NCI-H1105 treated with DMSO at 0.1 percent for 48 hours (cell line): Measurements from ENCODE around the gene NR2F1.
"Not testable (repeated sequence)": the region's sequence is repeated elsewhere in the genome, so short reads cannot be mapped to it uniquely, and the experiment has no call there.

ENCODE experiments used
- DNase-seq: peaks from one replicate; lab custom pipeline; 2025; lab: John Stamatoyannopoulos, UW

Gene NR2F1

DNA sequence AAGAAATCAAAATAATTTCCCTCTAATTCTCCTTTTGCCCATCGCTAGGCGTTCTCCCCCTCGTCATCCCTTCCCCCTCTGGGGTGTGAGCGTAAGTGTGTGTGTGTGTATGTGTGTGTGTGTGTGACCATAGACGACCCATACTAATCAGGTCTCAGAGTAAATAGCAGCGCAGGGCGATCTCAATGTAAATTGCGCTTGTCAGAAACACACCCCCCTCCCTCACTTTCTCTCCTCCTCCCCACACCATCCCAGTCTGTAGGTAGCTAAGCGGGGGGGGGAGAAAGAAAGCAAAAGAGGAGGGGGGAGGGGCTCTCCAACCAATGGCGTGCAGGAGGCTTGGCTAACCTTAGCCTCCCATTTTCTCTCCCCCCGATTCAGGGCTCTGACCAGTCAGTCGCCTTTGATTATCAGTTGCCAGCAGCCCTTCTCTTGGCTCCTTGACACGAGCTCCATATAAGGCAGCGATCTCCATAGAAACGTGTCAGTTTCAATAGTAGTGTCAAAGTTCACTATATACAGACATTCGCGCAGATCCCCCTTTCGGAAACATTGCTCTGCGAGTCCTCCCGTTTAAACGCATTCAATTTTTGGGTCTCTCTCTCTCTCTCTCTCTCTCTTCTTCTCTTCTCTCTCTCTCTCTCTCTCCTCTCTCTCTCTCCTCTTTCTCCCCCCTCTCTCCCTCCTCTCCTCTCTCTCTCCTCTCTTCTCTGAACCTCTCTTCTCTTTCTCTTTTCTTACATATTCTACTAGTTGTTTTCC, at the start of gene NR2F1:
TSS of gene NR2F1 (plus strand) at position 546 of the 762 bp plus-strand sequence. CDS start 1,802 bp downstream, outside the sequence.
- peak; percentile 77 for DNase-seq

DNA sequence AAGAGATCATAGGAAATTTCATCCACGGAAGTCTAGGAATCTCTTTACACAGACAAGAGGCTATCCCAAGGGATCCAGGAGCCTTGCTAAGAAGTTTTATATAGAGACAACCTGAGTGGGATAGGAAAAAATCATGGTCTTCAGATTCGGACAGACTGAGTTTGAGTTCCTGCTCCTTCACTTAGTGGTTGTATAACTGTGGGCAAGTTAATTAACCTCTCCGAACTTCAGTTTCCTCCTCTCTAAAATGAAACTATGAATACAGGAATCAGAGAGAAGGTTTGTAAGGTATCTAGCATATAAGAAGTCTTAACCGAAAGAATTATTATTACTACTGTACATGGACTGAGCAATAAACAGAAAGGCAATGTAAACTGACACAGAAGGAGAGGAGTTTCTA, 37.1 kb upstream of the NR2F1 start:
- DNase-seq: no peak

DNA sequence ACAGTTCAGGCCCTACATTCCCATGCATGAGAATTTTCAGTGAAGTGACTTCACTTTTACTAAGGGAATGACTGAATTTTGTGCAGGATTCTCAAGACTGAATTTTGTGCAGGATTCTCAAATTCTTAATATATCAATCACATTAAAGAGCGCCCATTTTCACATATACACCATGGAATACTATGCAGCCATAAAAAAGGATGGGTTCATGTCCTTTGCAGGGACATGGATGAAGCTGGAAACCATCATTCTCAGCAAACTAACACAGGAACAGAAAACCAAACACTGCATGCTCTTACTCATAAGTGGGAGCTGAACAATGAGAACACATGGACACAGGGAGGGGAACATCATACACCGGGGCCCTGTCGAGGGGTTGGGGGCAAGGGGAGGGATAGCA, 33.4 kb upstream of the NR2F1 start:
- DNase-seq: not testable (repeated sequence)

DNA sequence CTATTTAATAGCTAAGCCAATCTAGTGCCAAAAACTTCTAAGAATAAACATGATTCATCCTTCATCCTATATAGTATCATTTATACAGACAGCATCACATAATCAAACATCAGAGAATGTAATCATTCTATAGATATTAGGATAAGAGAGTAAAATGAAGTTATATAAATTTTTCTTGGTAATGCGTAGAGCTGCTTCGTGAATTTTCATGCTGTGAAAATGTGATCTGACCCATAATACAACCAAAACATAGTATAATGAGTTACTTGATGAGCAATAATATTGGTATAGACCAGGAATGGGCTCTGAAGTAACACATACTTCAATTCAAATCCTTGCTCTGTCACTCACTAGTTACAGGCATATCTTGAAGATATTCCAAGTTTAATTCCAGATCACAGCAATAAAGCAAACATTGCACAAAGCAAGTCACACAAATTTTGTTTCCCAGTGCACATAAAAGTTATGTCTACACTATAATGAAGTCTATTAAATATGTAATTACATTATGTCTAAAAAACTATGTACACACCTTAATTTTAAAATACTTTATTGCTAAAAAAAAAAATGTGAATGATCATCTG, 25.9 kb upstream of the NR2F1 start:
- DNase-seq: no peak

DNA sequence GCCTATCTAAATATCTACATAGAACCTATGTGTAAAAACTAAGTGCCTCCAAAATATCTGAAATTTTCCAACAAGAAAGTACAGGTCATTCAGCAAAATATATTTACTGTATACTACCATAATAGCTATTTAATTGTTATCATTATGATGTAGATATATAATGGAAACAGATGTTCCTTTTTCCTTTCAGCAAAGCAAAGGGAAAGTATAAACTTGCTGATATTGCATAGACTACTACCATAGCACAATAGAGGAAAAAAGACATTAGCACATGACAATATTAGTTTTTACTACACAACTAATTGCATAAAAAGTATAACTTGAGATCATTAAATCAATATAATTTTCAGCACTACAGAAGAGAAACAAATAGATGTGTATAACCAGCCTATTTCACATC, 16.9 kb upstream of the NR2F1 start:
- DNase-seq: no peak

DNA sequence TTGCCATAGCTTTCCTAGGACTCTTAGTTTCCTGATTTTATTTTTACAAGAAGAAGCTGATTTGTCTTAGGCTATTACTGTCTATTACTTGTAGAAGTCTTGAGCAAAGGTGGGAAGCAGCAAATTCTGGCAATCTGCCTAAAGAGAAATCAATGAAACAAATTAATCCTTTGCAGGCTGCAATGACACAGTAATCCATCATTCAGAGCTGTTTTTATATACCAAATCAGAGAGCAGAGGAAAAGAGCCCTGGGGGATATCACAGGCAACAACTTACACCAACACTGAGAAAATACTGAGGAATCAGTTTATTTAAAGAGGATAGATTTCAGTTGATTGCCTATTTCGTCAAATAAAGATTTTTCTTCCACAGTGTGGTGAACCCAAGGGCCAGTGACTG, 15.6 kb upstream of the NR2F1 start:
- no peak for DNase-seq

DNA sequence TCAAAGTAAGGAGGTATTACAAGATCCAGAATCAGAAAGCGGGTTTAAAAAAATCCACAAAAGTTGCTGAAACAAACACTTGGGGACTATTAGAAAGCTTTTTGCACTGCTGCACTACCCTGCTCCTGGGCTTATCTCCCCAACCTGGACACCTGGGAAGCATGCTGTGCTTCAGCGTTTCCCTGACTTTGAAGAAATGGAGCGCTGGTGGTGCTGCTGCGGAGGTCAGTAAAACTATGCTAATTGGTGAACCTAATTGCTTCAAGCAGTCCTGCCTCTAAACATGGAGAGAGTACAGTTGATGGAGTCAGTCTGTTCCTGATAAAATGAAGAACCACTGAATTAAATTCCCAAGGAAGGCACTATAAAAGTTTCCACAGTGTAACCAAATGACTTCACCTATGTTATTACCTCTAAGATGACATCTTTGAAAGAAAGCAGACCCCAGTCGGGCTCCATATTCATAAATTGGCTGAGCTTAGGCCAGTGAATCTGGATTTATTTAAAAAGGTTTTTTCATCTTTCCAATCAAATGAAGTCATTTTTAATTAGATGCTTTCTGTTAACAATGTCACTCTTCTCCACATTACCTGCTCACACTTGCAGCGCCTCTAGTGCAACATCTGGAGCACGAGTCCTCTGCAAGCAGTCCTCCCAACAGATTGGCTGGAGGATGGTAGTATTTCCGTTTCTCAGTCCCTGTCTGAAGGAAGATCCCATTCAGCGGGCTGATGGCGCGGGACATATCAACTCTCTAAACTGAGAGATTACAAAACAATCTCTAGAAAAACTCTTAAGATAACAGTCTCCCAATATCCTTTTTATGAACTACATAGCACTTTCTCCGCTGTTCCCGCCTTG, 13.5 kb upstream of the NR2F1 start:
- DNase-seq: no peak

DNA sequence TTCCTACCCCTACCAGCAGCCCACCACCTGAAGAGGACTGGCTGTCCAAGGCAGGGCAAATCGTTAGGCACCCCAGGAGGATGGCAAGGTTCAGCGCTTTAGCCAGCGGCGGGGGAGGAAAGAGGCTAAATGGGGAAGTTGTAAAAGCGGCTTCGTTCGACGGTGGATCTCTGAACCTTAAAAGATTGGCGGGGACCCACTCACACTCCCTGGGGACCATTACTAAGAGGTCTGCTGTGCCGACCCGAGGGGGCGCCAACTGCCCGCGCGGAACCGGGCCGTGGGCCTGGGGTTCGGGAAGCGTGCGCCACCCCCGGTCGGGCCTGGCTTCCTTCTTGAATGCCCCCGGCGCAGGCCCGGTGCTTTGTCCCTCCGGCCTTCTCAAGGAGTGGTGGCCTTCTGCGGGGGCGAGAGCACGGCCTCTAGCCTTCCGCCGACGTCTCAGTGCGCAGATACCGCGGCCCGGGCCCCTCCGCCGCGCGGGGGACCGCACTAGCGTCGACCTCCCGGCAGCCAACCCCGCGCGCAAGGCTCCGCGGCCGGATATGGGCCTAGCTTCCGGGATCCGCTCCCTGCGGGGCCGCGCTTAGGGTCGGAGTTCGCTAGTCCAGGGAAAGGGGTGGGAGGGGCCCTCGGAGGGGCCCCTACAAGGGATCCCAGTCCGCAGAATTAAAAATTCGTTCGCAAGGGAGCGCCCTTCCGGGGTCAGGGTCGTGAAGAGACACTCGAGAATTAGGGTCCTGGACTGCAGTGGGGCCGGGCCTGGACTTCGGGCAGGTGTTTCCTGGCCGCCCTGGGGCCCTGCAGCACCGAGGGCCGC, 12.5 kb upstream of the NR2F1 start:
- no peak for DNase-seq

DNA sequence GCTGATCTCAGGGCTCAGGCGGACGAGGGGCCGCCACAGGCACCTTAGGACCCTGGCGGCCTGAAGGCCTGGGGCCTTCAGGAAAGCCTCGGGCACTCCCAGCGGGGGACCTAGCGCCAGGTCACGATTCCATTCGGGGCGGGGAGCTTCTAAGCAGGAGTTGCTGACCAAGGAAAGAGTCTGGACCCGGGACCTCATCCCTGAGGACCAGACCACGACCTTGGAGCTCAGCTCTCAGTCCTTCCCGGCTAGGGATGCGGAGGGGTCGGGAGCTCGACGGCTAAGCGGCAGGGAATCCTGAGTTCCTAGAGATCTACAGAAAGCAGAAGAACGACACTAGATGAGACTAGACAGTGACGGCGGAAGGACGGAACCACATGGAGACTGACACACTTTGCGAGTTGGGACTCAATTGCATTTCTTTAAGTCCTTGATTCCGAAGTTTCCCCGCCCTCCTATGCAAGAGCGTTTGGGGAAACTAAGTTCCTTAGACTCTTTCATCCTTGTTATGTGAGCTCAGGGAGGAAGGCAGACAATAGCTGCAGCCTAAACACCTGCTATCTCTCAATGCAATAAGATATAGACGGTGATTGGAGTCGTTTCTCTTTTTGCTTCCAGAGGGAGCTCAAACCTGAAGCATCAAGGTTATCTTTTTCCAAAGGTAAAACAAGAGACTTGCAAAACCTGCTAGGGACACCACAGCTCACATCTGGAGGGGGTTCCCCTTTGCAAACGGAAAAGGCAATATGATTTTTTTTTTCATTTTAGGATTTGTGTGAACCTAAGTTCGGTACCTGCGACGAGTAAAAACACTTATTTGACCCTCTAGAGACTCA, 11.7 kb upstream of the NR2F1 start:
- DNase-seq: no peak

DNA sequence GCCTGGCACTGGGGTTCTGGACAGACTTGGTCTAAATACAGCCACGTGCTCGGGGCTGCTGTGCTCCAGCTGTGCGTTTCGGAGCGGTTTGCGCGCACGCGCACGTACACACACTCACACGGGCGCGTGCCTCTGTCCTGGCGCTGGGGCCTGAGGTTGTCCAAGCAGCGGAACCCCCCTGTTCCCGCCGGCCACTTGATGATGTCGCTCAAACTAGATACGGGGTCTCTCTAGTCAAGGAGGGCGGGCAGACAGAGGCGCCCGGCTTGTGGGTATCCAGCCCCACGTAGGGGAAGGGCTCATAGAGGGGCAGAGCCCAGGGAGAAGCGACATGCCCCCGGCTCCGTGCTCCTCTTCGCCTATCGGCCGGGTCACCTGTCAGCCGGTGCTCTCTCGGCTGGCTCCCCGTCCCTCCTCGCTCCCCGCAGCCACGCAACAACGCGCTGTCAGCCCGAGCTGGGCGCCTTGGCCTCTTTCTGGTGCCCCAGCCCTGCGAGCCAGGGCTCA, 10.9 kb upstream of the NR2F1 start:
- no peak for DNase-seq

DNA sequence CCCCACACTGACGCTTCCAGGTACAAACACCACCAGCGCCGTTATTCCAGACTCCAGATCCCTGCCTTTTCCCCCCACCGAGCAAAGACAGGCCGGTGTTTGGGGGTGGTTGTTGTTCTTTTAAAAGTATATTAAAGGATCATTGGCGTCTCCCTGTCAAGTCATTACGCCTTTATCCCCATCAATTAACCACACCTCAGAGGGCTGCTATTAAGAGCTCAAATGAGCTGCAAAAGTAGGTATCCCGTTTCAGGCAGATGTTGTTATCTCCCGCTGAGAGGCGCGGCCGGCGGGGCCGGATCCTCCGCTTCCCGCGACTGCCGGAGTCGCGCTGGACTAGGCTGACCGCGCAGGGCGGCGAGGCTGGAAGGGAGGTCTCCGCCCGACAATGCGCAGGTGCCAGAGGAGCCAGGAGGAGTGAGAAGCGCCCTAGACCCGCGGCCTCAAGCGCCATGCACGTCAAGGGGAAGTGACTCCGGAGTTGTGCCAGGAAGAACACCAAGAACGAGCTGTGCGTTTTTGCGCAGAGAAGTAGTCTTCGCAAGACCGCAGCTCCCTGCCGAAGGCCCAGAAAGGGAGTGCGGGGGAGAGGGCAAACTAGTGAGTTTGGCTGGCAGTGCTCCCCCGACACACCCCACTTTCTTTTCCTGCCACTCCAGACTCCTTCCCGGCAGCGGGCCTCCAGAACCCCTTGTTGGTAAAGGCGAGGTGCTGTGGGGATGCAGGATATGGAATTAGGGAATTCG, 10.2 kb upstream of the NR2F1 start:
- DNase-seq: no peak

DNA sequence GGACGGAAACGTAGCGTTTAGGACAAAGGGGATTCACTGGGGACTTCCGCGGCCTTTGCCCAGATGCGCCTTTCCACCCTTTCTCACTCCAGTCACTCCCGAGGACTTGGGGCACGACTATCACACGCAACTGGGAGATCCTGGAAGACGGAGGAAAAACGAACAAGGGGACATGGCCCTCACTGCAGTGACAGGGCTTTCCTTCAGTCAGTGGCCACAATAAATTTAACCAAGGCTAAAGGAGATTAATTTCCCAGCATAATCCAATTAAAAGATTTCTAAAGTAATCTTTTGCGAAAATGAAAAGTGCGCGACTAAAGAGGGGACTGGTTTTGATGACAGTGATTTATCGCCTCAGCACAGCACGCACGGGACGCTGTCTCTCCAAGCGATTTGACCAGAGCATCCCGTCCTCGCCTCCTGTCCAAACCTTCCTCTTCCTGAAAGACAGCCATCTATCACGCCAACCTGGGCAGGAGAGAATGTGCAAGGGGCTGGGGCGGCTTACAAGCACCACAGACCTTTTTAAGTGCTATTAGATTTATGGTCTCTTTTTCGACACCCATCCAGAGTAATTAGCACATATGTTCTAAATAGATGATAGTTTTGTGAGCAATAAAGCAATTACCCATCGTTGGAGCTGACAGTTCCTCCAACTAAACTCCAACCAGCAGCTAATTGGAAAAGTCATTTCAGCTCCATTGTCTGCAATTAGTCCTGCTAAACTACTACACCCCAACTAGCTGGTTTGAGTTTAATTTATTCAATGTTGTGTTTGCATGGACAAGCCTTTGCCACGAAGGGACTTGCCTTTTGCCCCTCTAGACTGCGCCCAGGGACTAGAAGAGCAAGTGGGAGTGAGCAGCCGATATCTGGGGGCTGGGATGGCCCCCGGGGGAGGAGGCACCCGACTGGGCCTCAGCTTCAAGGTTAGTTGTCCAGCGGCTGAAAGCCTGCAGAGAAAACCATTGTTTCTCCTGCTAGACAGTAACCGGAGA, 9.4 kb upstream of the NR2F1 start:
- no peak for DNase-seq

DNA sequence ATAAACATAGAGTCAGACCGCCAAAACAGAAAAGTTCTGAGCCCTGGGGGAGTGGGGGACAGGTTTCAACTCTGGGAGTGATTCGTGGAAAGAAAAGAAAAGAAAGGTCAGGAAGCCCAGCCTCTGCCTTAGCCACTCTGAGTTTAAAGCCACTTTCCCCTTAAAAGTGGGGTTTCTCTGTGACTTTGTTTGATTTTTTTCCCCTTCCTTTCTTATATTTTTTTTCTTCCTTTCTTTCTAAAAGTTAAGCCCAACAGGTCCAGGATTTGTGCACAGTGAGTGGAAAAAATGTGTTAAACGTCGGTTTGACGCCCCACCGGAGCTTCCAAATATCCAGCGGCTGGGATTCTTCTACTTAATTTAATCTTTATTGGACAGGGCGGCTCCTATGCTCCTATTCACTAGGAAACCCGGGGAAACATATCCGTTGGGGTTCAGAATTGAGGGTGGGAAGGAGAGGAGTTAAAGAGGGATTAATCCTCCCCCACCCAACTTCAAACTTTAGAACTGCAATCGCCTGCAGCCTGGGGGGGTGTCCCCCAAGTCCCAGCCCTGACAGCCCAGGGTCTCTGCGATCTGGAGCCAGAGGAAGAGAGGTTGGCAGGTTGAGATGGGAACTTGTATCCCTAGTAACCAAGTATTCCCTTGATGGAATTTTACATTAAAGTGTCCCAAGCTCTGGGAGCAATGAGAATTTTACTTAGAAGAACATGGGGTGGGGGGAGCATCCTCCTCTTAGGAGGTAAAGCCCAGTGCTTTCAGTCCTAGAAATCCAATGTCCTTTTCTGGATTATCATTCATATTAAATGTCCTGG, 8.3 kb upstream of the NR2F1 start:
- DNase-seq: no peak

DNA sequence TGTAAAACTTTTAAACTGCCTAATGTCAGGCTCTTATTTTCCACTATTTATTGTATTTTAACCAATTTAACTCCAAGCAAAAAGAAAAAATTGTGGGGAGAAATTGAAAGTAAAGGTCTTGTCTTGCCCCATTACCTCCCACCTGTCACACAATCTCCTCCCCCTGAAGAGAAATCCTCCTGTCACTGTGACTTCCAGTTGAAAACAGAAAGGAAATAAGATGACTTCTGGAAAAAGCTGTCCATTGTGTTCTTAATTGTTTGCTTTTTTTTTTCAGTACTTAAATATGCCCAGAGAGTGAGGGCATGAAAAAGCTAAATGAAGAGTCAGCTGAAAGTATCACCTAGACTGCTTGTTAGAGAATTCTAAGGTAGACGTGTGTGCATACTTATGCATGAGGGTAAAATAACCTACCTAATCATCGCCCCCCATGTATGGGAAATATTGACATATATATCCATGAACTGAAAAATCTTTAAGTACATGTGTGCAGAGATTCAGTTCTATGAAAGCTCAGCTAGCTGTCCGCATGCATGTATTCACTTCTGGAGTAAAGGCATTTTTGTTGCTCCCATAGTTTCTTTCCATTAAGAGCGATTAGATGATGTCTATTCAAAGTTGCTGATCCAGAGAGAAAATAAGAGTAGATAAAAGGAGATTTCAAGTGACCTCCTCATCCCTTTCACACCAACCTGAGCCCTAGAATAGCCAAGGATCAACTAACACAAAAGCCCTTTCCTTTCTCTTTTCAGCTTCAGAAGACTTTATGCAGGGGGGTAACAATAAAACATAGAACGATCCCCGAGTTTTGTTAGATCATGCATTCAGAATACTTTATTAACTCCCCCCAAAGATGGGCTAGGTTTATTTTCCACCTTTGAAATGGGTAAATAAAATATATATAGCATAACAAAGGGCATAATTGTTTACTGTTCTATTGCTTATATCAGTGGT, 7.3 kb upstream of the NR2F1 start:
- DNase-seq: no peak

DNA sequence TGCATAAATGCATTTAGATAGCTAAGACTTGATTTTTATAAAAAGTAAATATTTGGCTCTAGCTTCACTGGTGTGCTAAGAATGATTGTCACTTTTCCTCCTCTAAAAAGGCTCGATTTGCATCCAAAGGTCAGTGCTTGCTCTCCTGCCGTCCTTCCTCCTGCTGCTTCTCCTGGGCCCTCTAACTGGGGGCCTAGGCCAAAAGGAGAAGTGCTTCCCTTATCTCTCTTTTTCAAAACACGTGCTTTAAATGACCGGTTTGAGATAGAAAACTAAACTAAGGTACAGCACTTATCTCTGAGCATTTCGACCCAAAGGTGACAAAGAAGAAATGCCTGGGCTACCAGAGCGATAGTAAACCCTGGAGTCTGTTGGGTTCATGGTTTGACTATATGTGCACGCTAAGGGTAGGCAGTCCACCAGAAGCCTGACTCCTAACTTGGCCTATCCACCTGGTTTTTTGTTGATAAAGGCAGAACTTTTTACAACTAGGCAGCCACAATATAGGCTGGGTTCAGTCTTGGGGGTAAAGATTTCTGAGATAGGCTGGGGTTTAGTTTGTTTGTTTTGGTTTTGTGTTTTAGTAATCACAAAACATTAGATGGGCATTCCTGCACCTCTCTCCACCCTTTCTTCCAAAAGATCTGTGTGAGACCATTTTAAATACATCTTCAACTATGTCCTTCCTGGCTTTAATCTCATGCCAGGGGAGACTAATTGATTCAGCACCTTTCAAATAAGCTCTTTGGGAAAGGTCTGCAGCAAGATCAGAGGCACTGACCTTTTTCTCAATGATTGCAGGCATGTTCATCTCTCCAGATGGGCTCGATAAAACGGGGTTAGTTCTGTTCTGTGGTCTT, 5.8 kb upstream of the NR2F1 start:
- no peak for DNase-seq
